ENCODE measurements around the gene TSPAN31. TPM values are rescaled to one million over a fixed set of nuclear protein-coding genes. Genes with fewer than 3 reads are reported as not detected.

TSPAN31 gene
- total RNA-seq, 1 donor from 2014 or later, result 61.3 TPM

DNA sequence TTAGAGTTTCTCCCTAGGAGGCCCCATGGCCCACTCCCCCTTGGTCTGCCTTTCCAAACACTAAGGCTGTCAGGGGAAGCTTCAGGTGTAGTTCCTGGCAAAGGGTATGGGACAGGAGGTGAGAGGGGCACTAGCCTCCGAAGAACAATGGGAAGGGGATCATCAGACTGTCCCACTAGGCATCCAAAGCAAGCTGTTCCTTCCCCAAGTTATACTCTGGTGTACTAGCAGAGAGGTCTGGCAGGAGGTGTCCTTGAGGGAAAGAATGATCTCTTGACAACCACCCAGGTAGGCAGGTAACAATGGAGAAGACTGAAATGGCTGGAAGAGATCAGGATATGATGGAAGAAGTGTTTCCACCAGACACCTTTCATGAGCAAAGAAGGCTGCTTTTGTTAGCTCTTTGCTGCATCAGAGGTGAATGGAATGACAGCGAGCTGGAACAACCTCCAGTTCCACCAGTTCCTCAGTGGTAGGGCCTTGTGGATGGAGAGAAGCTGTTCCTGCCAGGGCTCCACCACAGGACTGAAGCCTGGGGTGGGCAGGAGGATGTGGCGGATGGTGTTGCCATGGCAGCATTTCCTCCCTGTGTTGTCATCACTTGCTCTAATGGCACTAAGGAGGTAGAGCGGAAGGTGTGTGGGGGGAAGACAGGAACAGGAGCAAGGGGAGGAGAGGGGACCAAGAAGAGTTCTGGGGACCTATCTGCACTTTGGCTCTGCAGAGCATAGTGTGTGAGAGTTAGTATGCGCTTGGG is 4.0 kb upstream of the TSPAN31 start:
- H3K9me3 ChIP-seq (ENCODE audit: low read depth), result no peaks in the 10 kb centered on the region
- H3K9me3 Mint-ChIP-seq, result no peaks in the 10 kb centered on the region
- peak overlapping the region; percentile 35 for H3K27ac Mint-ChIP-seq
- no peak overlapping the region for H2AFZ ChIP-seq (replicated peaks)
- TF ChIP-seq EZH2 (IDR thresholded peaks at IDR 0.05) (no peak), EZH2phosphoT487 (IDR thresholded peaks at IDR 0.05) (no peak)
- TF ChIP-seq, protein P1, sequence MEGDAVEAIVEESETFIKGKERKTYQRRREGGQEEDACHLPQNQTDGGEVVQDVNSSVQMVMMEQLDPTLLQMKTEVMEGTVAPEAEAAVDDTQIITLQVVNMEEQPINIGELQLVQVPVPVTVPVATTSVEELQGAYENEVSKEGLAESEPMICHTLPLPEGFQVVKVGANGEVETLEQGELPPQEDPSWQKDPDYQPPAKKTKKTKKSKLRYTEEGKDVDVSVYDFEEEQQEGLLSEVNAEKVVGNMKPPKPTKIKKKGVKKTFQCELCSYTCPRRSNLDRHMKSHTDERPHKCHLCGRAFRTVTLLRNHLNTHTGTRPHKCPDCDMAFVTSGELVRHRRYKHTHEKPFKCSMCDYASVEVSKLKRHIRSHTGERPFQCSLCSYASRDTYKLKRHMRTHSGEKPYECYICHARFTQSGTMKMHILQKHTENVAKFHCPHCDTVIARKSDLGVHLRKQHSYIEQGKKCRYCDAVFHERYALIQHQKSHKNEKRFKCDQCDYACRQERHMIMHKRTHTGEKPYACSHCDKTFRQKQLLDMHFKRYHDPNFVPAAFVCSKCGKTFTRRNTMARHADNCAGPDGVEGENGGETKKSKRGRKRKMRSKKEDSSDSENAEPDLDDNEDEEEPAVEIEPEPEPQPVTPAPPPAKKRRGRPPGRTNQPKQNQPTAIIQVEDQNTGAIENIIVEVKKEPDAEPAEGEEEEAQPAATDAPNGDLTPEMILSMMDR (IDR thresholded peaks at IDR 0.05), result no peak
- peaks cover 51% of the 10 kb centered on the region for H3F3A ChIP-seq (ENCODE audit: low read depth)
- H3K4me3 ChIP-seq, result no peak overlapping the region
- peaks cover 44% of the 10 kb centered on the region for H3K4me1 Mint-ChIP-seq
- peaks cover 25% of the 10 kb centered on the region for H3K4me1 ChIP-seq
- peaks cover 23% of the 10 kb centered on the region for H4K20me1 ChIP-seq (ENCODE audit: low read depth)
- H3K9ac ChIP-seq, result no peak overlapping the region
- peak overlapping the region; percentile 68 for H3K4me3 Mint-ChIP-seq
- no peak overlapping the region for H3K4me2 ChIP-seq
- H3K36me3 Mint-ChIP-seq, result no peaks in the 10 kb centered on the region
- no peak overlapping the region for H3K27ac ChIP-seq
- H3K79me2 ChIP-seq (ENCODE audit: low read depth), result peaks cover 4% of the 10 kb centered on the region
- DNase-seq (ENCODE audit: low spot score), result no peak
- no peaks in the 10 kb centered on the region for H3K36me3 ChIP-seq
- H3K27me3 ChIP-seq, result peaks cover 81% of the 10 kb centered on the region
- peaks cover 24% of the 10 kb centered on the region for H3K27me3 Mint-ChIP-seq (ENCODE audit: insufficient read depth, low read depth)

DNA sequence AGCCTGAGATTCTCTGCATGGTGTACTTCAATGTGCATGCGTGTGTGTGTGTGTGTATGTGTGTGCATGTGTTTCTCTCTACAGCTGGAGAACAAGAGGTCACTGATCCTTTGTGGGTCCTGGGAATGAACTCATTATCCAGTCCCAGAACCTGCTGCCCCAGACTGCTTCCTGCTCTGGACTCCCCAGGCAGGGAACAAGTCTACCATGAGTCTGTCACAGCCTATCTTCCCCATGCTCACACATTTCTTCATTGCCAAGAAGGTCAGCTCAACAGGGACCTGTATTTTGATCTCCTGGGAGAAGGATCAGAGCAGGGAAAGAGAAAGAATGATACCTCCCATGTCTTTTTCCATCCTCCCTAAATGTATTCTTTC is 3.4 kb upstream of the TSPAN31 start:
- Histone ChIP-seq H3K9me3 (ENCODE audit: low read depth) (no peaks in the 10 kb centered on the region), H3F3A (ENCODE audit: low read depth) (peaks cover 51% of the 10 kb centered on the region), H3K27me3 (peaks cover 75% of the 10 kb centered on the region), H2AFZ (replicated peaks) (no peak overlapping the region), H3K4me2 (no peak overlapping the region), H3K79me2 (ENCODE audit: low read depth) (peaks cover 10% of the 10 kb centered on the region), H3K27ac (no peak overlapping the region), H3K9ac (no peak overlapping the region), H4K20me1 (ENCODE audit: low read depth) (peaks cover 17% of the 10 kb centered on the region), H3K4me1 (peaks cover 24% of the 10 kb centered on the region), H3K36me3 (no peaks in the 10 kb centered on the region), H3K4me3 (no peak overlapping the region)
- H3K9me3 Mint-ChIP-seq, result no peaks in the 10 kb centered on the region
- TF ChIP-seq, protein P1 (IDR thresholded peaks at IDR 0.05), result no peak
- no peak for TF ChIP-seq EZH2 (IDR thresholded peaks at IDR 0.05)
- TF ChIP-seq EZH2phosphoT487 (IDR thresholded peaks at IDR 0.05), result no peak
- no peak for DNase-seq (ENCODE audit: low spot score)
- peaks cover 46% of the 10 kb centered on the region for H3K4me1 Mint-ChIP-seq
- H3K27me3 Mint-ChIP-seq (ENCODE audit: insufficient read depth, low read depth), result peaks cover 21% of the 10 kb centered on the region
- H3K27ac Mint-ChIP-seq, result no peak overlapping the region
- peaks cover 5% of the 10 kb centered on the region for H3K36me3 Mint-ChIP-seq
- H3K4me3 Mint-ChIP-seq, result no peak overlapping the region

DNA sequence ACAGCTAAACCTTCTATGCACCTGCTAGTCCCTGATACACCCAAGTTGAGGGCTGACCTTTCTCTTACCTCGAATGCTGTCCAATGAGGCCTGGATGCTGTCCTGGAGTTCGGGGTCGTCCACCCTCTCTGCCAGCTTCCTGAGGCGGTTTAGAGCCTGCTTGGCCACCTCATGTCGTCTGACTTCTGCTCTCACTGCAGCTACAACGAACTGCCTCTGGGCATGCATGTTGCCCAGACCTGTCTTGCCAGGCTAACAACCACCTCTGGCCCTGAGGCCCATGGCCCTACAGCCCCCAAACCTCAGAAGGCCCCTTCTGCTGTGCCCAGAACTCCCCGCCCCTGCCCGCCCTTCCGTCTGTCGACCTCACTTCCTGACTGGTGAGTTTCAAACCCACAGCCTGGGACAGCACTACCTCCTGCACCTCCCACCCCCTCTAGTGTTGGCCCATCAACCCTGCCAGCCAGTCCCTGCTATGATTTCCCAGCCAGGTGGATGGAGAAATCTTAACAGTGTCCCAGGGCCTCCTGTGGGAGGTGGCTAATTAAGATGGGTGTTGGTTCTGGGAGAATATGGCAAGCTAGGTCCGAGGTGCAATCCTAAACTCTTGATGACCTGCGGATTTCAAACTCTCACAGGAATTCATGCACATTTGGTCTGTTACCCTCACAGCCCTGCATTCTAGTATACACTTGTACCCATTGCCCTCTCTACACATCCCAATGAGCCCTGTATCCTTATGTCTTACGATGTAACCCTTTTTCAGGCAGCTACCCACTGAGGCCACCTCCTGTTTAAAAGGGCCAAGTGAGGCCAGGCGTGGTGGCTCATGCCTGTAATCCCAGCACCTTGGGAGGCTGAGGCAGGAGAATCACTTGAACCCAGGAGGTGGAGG is 2.7 kb upstream of the TSPAN31 start:
- peaks cover 14% of the 10 kb centered on the region for H3K79me2 ChIP-seq (ENCODE audit: low read depth)
- no peaks in the 10 kb centered on the region for H3K9me3 ChIP-seq (ENCODE audit: low read depth)
- Mint-ChIP-seq H3K4me3 (no peak overlapping the region), H3K4me1 (peaks cover 40% of the 10 kb centered on the region), H3K27ac (no peak overlapping the region), H3K27me3 (ENCODE audit: insufficient read depth, low read depth) (peaks cover 15% of the 10 kb centered on the region), H3K36me3 (peaks cover 10% of the 10 kb centered on the region), H3K9me3 (no peaks in the 10 kb centered on the region)
- no peak for DNase-seq (ENCODE audit: low spot score)
- no peak overlapping the region for H3K4me2 ChIP-seq
- H3K27ac ChIP-seq, result no peak overlapping the region
- peaks cover 11% of the 10 kb centered on the region for H4K20me1 ChIP-seq (ENCODE audit: low read depth)
- H2AFZ ChIP-seq (replicated peaks), result no peak overlapping the region
- H3K27me3 ChIP-seq, result peaks cover 68% of the 10 kb centered on the region
- H3K4me1 ChIP-seq, result peaks cover 23% of the 10 kb centered on the region
- no peaks in the 10 kb centered on the region for H3K36me3 ChIP-seq
- no peak overlapping the region for H3K9ac ChIP-seq
- TF ChIP-seq, protein P1 (IDR thresholded peaks at IDR 0.05), result no peak
- TF ChIP-seq EZH2 (IDR thresholded peaks at IDR 0.05) (no peak), EZH2phosphoT487 (IDR thresholded peaks at IDR 0.05) (no peak)
- no peak overlapping the region for H3K4me3 ChIP-seq
- peaks cover 51% of the 10 kb centered on the region for H3F3A ChIP-seq (ENCODE audit: low read depth)

Data from neural progenitor cell (in vitro differentiated cells).